RCC 7860 (cell line): ENCODE measurements around the gene KNCN.

Experiments
- DNase-seq: peaks from one replicate; pipeline ENCODE4 v3.0.0-alpha.2; 2015; ENCODE audit warnings: low spot score
- FAIRE-seq: peaks from 2 replicates; lab custom pipeline; 2012; peaks lifted over from hg19 to GRCh38; lab: Jason Lieb, UNC

Gene KNCN

GRCh38 chr1:46569884-46570725 is 18.7 kb upstream of the KNCN start:
- FAIRE-seq (no peak), DNase-seq (no peak)

- FAIRE-seq (no peak), DNase-seq (no peak)
Observed at GRCh38 chr1:46569116-46569515, 17.7 kb upstream of the KNCN start.

- no peak for FAIRE-seq
- no peak for DNase-seq
Observed at GRCh38 chr1:46568461-46568891, 17.0 kb upstream of the KNCN start.

GRCh38 chr1:46563341-46563740 is 11.9 kb upstream of the KNCN start:
- no peak for DNase-seq
- no peak for FAIRE-seq

GRCh38 chr1:46562498-46562897 is 11.1 kb upstream of the KNCN start:
- DNase-seq (no peak), FAIRE-seq (no peak)

- DNase-seq (no peak), FAIRE-seq (no peak)
Observed at GRCh38 chr1:46558966-46559365, 7.5 kb upstream of the KNCN start.

GRCh38 chr1:46558141-46558963 is 6.9 kb upstream of the KNCN start:
- FAIRE-seq, result no peak
- DNase-seq, result no peak

GRCh38 chr1:46557403-46557802 is 6.0 kb upstream of the KNCN start:
- no peak for DNase-seq
- no peak for FAIRE-seq

- DNase-seq (peak; percentile 55), FAIRE-seq (no peak)
Observed at GRCh38 chr1:46556822-46557221, 5.4 kb upstream of the KNCN start.

- no peak for FAIRE-seq
- no peak for DNase-seq
Observed at GRCh38 chr1:46555826-46556619, 4.6 kb upstream of the KNCN start.

- DNase-seq (no peak), FAIRE-seq (no peak)
Observed at GRCh38 chr1:46554597-46555381, 3.3 kb upstream of the KNCN start.

- FAIRE-seq, result no peak
- no peak for DNase-seq
Observed at GRCh38 chr1:46554236-46554596, 2.8 kb upstream of the KNCN start.

- FAIRE-seq (no peak), DNase-seq (no peak)
Observed at GRCh38 chr1:46553506-46553905, 2.1 kb upstream of the KNCN start.

GRCh38 chr1:46552357-46553237 is 1.1 kb upstream of the KNCN start:
- no peak for FAIRE-seq
- no peak for DNase-seq

- DNase-seq (no peak), FAIRE-seq (no peak)
Observed at GRCh38 chr1:46550751-46551231, 656 bp downstream of the KNCN start.

- DNase-seq, result peak; percentile 45
- no peak for FAIRE-seq
Observed at GRCh38 chr1:46549697-46550681, 1.5 kb downstream of the KNCN start.

- DNase-seq (peak; percentile 52), FAIRE-seq (peak; percentile 18)
Observed at GRCh38 chr1:46547481-46548383, 3.7 kb downstream of the KNCN start.
